HepG2 (cell line): ENCODE measurements around the gene DAB2IP. TPM values are rescaled to one million over a fixed set of nuclear protein-coding genes. Genes with fewer than 3 reads are reported as not detected.

Experiments
- ATAC-seq: fragments of 200-7000 bp; cut with Tn5 transposase; 3 replicates; pipeline ENCODE4 v1.9.1; 2020; ENCODE audit warnings: mild to moderate bottlenecking, moderate library complexity
- BruUV-seq: library from RNA; stranded (reverse); fragments of 400-500 nt; replicated peaks from 2 replicates; lab custom pipeline; 2021; lab: Mats Ljungman, UMichigan
- CTCF ChIA-PET: fragments of 300-600 bp; formaldehyde crosslinking; extraction: SDS; loops from one replicate; lab custom pipeline; 2021; ENCODE audit warnings: low total read pairs, inconsistent platforms, low intra/inter-chr PET ratio; lab: Yijun Ruan, JAX
- POLR2A ChIA-PET: fragments of 350-600 bp; sonication (Branson Sonifier 250); formaldehyde crosslinking; loops from one replicate; lab custom pipeline; 2020; ENCODE audit warnings: antibody characterized with exemption, inconsistent platforms; lab: Yijun Ruan, JAX
- DNase-seq: peaks from one replicate; pipeline ENCODE4 v3.0.0-alpha.2; 2015; ENCODE audit warnings: low spot score
- FAIRE-seq: peaks from 3 replicates; lab custom pipeline; 2011; peaks lifted over from hg19 to GRCh38; lab: Jason Lieb, UNC
- H2AFZ ChIP-seq: one replicate; pipeline ENCODE4 v1.6.1; 2011; ENCODE audit warnings: low read length, inconsistent platforms
- H3K27ac ChIP-seq: fragments of 300-600 bp; 3 replicates; pipeline ENCODE4 v1.8.0; 2011; ENCODE audit warnings: mixed run types, mild to moderate bottlenecking, mixed read lengths, low read length, inconsistent platforms; ENCODE audit not compliant: insufficient read depth; ENCODE audit errors: extremely low read length
- H3K27me3 ChIP-seq, 2 experiments: fragments of 200-600 bp in 1 of 2; 2 replicates in 1 of 2; 3 replicates in 1 of 2; pipeline versions ENCODE4 v1.6.0 to v1.8.0; 2011; ENCODE audit warnings: low read length in 2 of 2, mild to moderate bottlenecking in 2 of 2, moderate library complexity in 2 of 2, inconsistent platforms in 1 of 2; ENCODE audit not compliant: insufficient read depth in 2 of 2, control insufficient read depth in 1 of 2
- H3K36me3 ChIP-seq, 2 experiments: fragments of 200-600 bp in 1 of 2; replicated peaks in 1 of 2; 2 replicates in 1 of 2; 3 replicates in 1 of 2; pipeline versions ENCODE4 v1.5.1 to v1.8.0; 2011; ENCODE audit warnings: low read length in 2 of 2, inconsistent platforms in 1 of 2; ENCODE audit not compliant: insufficient read depth in 2 of 2, control insufficient read depth in 1 of 2
- H3K4me1 ChIP-seq: 2 replicates; pipeline ENCODE4 v1.5.1; 2012; ENCODE audit warnings: low read length, inconsistent platforms; ENCODE audit not compliant: insufficient read depth
- H3K4me2 ChIP-seq: 2 replicates; pipeline ENCODE4 v1.6.0; 2011; ENCODE audit warnings: low read depth, low read length, inconsistent platforms
- H3K4me3 ChIP-seq, 3 experiments: fragments of 200-600 bp in 1 of 3; sonication (generic), shearing (Covaris generic) in 1 of 3; replicated peaks in 1 of 3; 2 replicates each; pipeline ENCODE4 v1.5.1; 2011 to 2016; ENCODE audit warnings: low read length in 3 of 3, inconsistent platforms in 2 of 3, low read depth in 2 of 3, mild to moderate bottlenecking in 2 of 3, control low read depth in 1 of 3, mixed read lengths in 1 of 3; ENCODE audit not compliant: insufficient read depth in 1 of 3
- H3K79me2 ChIP-seq: one replicate; pipeline ENCODE4 v1.6.1; 2011; ENCODE audit warnings: low read length, inconsistent platforms; ENCODE audit not compliant: insufficient read depth
- H3K9ac ChIP-seq: 2 replicates; pipeline ENCODE4 v1.6.0; 2011; ENCODE audit warnings: mild to moderate bottlenecking, low read depth, low read length, inconsistent platforms; ENCODE audit not compliant: insufficient read depth
- H3K9me3 ChIP-seq: 2 replicates; pipeline ENCODE4 v1.5.1; 2012; ENCODE audit warnings: mild to moderate bottlenecking, low read length
- H4K20me1 ChIP-seq: 2 replicates; pipeline ENCODE4 v1.6.0; 2011; ENCODE audit warnings: inconsistent platforms, mild to moderate bottlenecking, low read length, moderate library complexity; ENCODE audit not compliant: insufficient read depth
- AKNA ChIP-seq: sonication (generic); formaldehyde crosslinking; IDR thresholded peaks from 2 replicates; pipeline ENCODE4 v1.4.0; 2020; ENCODE audit warnings: missing genetic modification reagents, borderline replicate concordance
- CBX2 ChIP-seq, 2 experiments: fragments of 200-600 bp in 1 of 2; sonication (generic); formaldehyde crosslinking in 1 of 2; IDR thresholded peaks; 2 replicates each; pipeline versions ENCODE4 v1.7.0 to v1.8.1; 2018 to 2022; ENCODE audit warnings: low read depth in 2 of 2, low read length in 1 of 2, mild to moderate bottlenecking in 1 of 2, missing genetic modification reagents in 1 of 2
- CENPX ChIP-seq: sonication (generic); formaldehyde crosslinking; IDR thresholded peaks from 2 replicates; pipeline ENCODE4 v1.9.0; 2021; ENCODE audit warnings: mild to moderate bottlenecking, missing genetic modification reagents, moderate library complexity
- IRF2 ChIP-seq: IDR thresholded peaks from 2 replicates; pipeline ENCODE4 v1.6.1; 2018; ENCODE audit warnings: missing genetic modification reagents, missing compliant biosample characterization
- ISL2 ChIP-seq: sonication (generic); formaldehyde crosslinking; IDR thresholded peaks from 2 replicates; pipeline ENCODE4 v1.5.0; 2020; ENCODE audit warnings: missing genetic modification reagents
- MXD3 ChIP-seq: IDR thresholded peaks from 2 replicates; pipeline ENCODE4 v1.6.1; 2016; ENCODE audit warnings: mild to moderate bottlenecking, missing biosample characterization, missing genetic modification reagents
- NFKB2 ChIP-seq: sonication (generic); formaldehyde crosslinking; IDR thresholded peaks from 2 replicates; pipeline ENCODE4 v1.4.0; 2020; ENCODE audit warnings: missing genetic modification reagents, borderline replicate concordance
- PATZ1 ChIP-seq: sonication (generic); formaldehyde crosslinking; IDR thresholded peaks from 2 replicates; pipeline ENCODE4 v1.4.0; 2020; ENCODE audit warnings: missing genetic modification reagents
- RBM39 ChIP-seq: fragments of 200-400 bp; formaldehyde crosslinking; IDR thresholded peaks from one replicate; pipeline ENCODE4 v1.6.1; 2018; ENCODE audit warnings: antibody characterized with exemption, mild to moderate bottlenecking, low read depth, low read length; ENCODE audit not compliant: poor library complexity, severe bottlenecking
- ZBTB26 ChIP-seq: IDR thresholded peaks from 2 replicates; pipeline ENCODE4 v1.6.1; 2016; ENCODE audit warnings: missing compliant biosample characterization, missing genetic modification reagents, borderline replicate concordance
- ZKSCAN8 ChIP-seq: IDR thresholded peaks from 2 replicates; pipeline ENCODE4 v1.6.1; 2016; ENCODE audit warnings: borderline replicate concordance, missing genetic modification reagents, missing compliant biosample characterization
- ZNF75D ChIP-seq: sonication (generic); formaldehyde crosslinking; IDR thresholded peaks from 2 replicates; pipeline ENCODE4 v1.8.1; 2023; ENCODE audit warnings: missing genetic modification reagents, mild to moderate bottlenecking, borderline replicate concordance
- ZNF780A ChIP-seq: sonication (generic); formaldehyde crosslinking; IDR thresholded peaks from 2 replicates; pipeline ENCODE4 v1.8.0; 2022; ENCODE audit warnings: mild to moderate bottlenecking, missing genetic modification reagents, moderate library complexity
- ZSCAN31 ChIP-seq: sonication (generic); formaldehyde crosslinking; IDR thresholded peaks from 2 replicates; pipeline ENCODE4 v1.5.0; 2020; ENCODE audit warnings: low read depth, mild to moderate bottlenecking, missing genetic modification reagents
- WGBS: methylation state at CpG from one replicate; pipeline ENCODE4 v1.1.6; 2017; ENCODE audit warnings: low lambda C conversion rate; 5-methylcytosine and 5-hydroxymethylcytosine counted together
- in situ Hi-C: cut with HindIII; loops from 2 replicates; pipeline ENCODE4 v1.10.0; 2017; ENCODE audit warnings: low pct_unique_long_range_greater_than_20kb; ENCODE audit not compliant: extremely low pct_ligation_motif_present
- intact Hi-C: fragments of 100-400 bp; cut with micrococcal nuclease; formaldehyde crosslinking; loops from one replicate; pipeline ENCODE4 v1.10.0; 2022; ENCODE audit not compliant: unreplicated experiment
- polyA plus RNA-seq, 8 experiments: library from polyadenylated mRNA; depleted of rRNA in 3 of 8; stranded (reverse) in 7 of 8; unstranded in 1 of 8; fragments of >200 nt; fragmentation: Illumina TruSeq in 4 of 8; extraction: Trizol in 4 of 8; gene quantifications; 2 replicates each; pipeline versions ENCODE4 v1.2.1 to v1.2.3, GENCODE V29; 2011 to 2016; ENCODE audit warnings: low read depth in 4 of 8, missing spikeins in 1 of 8, mixed read lengths in 1 of 8; ENCODE audit not compliant: insufficient read depth in 1 of 8
- total RNA-seq, 5 experiments: library from RNA; depleted of rRNA; stranded (reverse); fragments of >200 nt; fragmentation: Illumina TruSeq; extraction: Trizol; gene quantifications; 2 replicates each; pipeline ENCODE4 v1.2.3, GENCODE V29; 2016; ENCODE audit warnings: low read depth in 1 of 5

DAB2IP gene
- total and polyA plus RNA-seq, 2 of the 13 experiments (the other 11 are each of a cell fraction or from before 2014, with no cell fraction given) = 25.3 to 37.9 TPM

DNA sequence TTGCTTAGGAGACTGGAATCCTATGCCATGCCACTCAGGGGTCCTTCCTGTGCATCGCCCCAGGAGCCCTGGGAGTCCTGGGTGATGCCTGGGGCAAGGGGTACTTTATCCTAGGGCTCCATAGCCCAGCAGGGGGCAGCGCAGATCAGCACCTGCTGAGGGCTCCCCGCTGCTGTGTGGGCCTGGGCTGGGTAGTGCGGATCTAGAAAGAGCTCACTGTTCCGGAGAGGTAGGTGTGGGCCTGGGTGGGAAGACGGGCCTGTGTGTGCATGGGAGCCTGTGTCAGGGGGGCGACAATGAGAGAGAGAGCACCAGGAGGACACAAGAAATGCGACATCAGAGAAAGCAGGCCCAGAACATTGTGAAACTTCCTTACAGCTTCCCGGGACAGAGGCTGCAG, 11.4 kb upstream of the DAB2IP start:
- Histone ChIP-seq H4K20me1 (no peaks in the 10 kb centered on the region), H3K4me1 (peaks cover 33% of the 10 kb centered on the region), H3K4me3 (peak overlapping the region in 1 of 3 experiments; percentile 44; a peak in 1 of 6 replicates), H3K79me2 (no peaks in the 10 kb centered on the region), H3K27me3 (no peaks in the 10 kb centered on the region), H3K9ac (no peak overlapping the region), H2AFZ (no peak overlapping the region), H3K36me3 (no peaks in the 10 kb centered on the region), H3K4me2 (peak overlapping the region; percentile 71), H3K27ac (no peak overlapping the region), H3K9me3 (no peaks in the 10 kb centered on the region; the same call in 1 of the 2 replicates)
- peak; percentile 96 for ATAC-seq
- 6% methylated on average over 5 of the region's 9 CpGs for WGBS
- no peak for FAIRE-seq
- no TSS peak for BruUV-seq
- CTCF ChIA-PET = interaction anchor here (1.2 to 2.3 kb wide), 3 partner anchors 44 to 351 kb away, joined by 3 to 11 read pairs (median 6); no protein-coding TSS in a partner anchor
- intact Hi-C loops (loop anchor here (1.0 kb wide), 3 partner anchors 44 to 352 kb away; no protein-coding TSS in a partner anchor), in situ Hi-C loops (loop anchor here (5.0 to 10.0 kb wide), 2 partner anchors 47 to 355 kb away; no protein-coding TSS in a partner anchor)
- DNase-seq = peak; percentile 50
- POLR2A ChIA-PET = interaction anchor here (1.1 to 2.0 kb wide), 4 partner anchors 10 to 97 kb away, joined by 3 to 13 read pairs (median 5); no protein-coding TSS in a partner anchor
- TF ChIP-seq ZBTB26 (CRISPR knock-in tag) (no peak; the same call in 1 of the 2 replicates), IRF2 (no peak), AKNA (CRISPR knock-in tag) (no peak), ZKSCAN8 (no peak), MXD3 (0 out of 2 replicates have a peak, but pooled peaks have one; percentile 33), ZSCAN31 (CRISPR knock-in tag) (no peak), RBM39 (no peak), CBX2 (IDR thresholded peaks at IDR 0.05; ENCODE audit: low read depth, low read length) (no peak), CBX2 (CRISPR knock-in tag; IDR thresholded peaks at IDR 0.05; ENCODE audit: low read depth) (no peak), ZNF75D (CRISPR knock-in tag) (no peak), NFKB2 (no peak), CENPX (no peak), PATZ1 (CRISPR knock-in tag) (peak; percentile 49; the same call in 1 of the 2 replicates), ZNF780A (no peak), ISL2 (no peak)
